ENCODE results near the gene RPS19BP1. TPM values are rescaled to one million over a fixed set of nuclear protein-coding genes. Genes with fewer than 3 reads are reported as not detected.

RPS19BP1 gene
- total RNA-seq (114 TPM), polyA plus RNA-seq (127 TPM)
- long read RNA-seq, donor 1, transcript RPS19BP1-201 (4 exons, 927 nt): major isoform, 5 of 5 reads
- long read RNA-seq, donor 1, partial matches to known transcripts: 0 of 5 reads
- long read RNA-seq, donor 1, other reads (novel, unspliced or antisense): 0 of 5 reads
- long read RNA-seq, donor 2, transcript RPS19BP1-203 (3 exons, 852 nt): minor isoform, 5 of 72 reads
- long read RNA-seq, donor 2, transcript RPS19BP1-201 (4 exons, 927 nt): major isoform, 65 of 72 reads
- long read RNA-seq, donor 2, partial matches to known transcripts: 0 of 72 reads
- long read RNA-seq, donor 2, other reads (novel, unspliced or antisense): 0 of 72 reads
- long read RNA-seq, donor 3, transcript RPS19BP1-203 (3 exons, 852 nt): minor isoform, 15 of 103 reads
- long read RNA-seq, donor 3, transcript RPS19BP1-201 (4 exons, 927 nt): major isoform, 83 of 103 reads
- long read RNA-seq, donor 3, partial matches to known transcripts: 0 of 103 reads
- long read RNA-seq, donor 3, other reads (novel, unspliced or antisense): 0 of 103 reads
- long read RNA-seq, donor 4, transcript RPS19BP1-201 (4 exons, 927 nt): major isoform, 28 of 34 reads
- long read RNA-seq, donor 4, transcript RPS19BP1-203 (3 exons, 852 nt): minor isoform, 5 of 34 reads
- long read RNA-seq, donor 4, partial matches to known transcripts: 0 of 34 reads
- long read RNA-seq, donor 4, other reads (novel, unspliced or antisense): 0 of 34 reads
- long read RNA-seq, donor 5, transcript RPS19BP1-201 (4 exons, 927 nt): major isoform, 95 of 112 reads
- long read RNA-seq, donor 5, transcript RPS19BP1-203 (3 exons, 852 nt): minor isoform, 15 of 112 reads
- long read RNA-seq, donor 5, partial matches to known transcripts: 0 of 112 reads
- long read RNA-seq, donor 5, other reads (novel, unspliced or antisense): 0 of 112 reads
- long read RNA-seq, donor 6, transcript RPS19BP1-203 (3 exons, 852 nt): minor isoform, 7 of 46 reads
- long read RNA-seq, donor 6, transcript RPS19BP1-201 (4 exons, 927 nt): major isoform, 38 of 46 reads
- long read RNA-seq, donor 6, partial matches to known transcripts: 0 of 46 reads
- long read RNA-seq, donor 6, other reads (novel, unspliced or antisense): 0 of 46 reads
- long read RNA-seq, donor 7, transcript RPS19BP1-201 (4 exons, 927 nt): major isoform, 49 of 57 reads
- long read RNA-seq, donor 7, transcript RPS19BP1-203 (3 exons, 852 nt): minor isoform, 5 of 57 reads
- long read RNA-seq, donor 7, partial matches to known transcripts: 0 of 57 reads
- long read RNA-seq, donor 7, other reads (novel, unspliced or antisense): 0 of 57 reads
- long read RNA-seq, donor 8, transcript RPS19BP1-201 (4 exons, 927 nt): major isoform, 36 of 41 reads
- long read RNA-seq, donor 8, partial matches to known transcripts: 0 of 41 reads
- long read RNA-seq, donor 8, other reads (novel, unspliced or antisense): 0 of 41 reads
- long read RNA-seq, donor 9, transcript RPS19BP1-201 (4 exons, 927 nt): major isoform, 31 of 37 reads
- long read RNA-seq, donor 9, partial matches to known transcripts: 0 of 37 reads
- long read RNA-seq, donor 9, other reads (novel, unspliced or antisense): 0 of 37 reads
- long read RNA-seq, donor 10, transcript RPS19BP1-201 (4 exons, 927 nt): major isoform, 49 of 57 reads
- long read RNA-seq, donor 10, partial matches to known transcripts: 0 of 57 reads
- long read RNA-seq, donor 10, other reads (novel, unspliced or antisense): 0 of 57 reads

GRCh38 chr22:39532215-39533073 is at the start of gene RPS19BP1:
Gene RPS19BP1 (minus strand): TSS chr22:39532748. CDS start chr22:39532738, 10 bp downstream.
- WGBS: under 1% methylated on average over 67 of the region's 67 CpGs
- Histone ChIP-seq H3K36me3 (ENCODE audit: control insufficient read depth in 2 of 2, insufficient read depth in 2 of 2, low read length in 1 of 2) (peaks cover 24 to 39% of the 10 kb centered on the region in 2 donors), H3K4me1 (ENCODE audit: control insufficient read depth in 2 of 2, insufficient read depth in 2 of 2, low read length in 2 of 2) (peaks cover 31 to 68% of the 10 kb centered on the region in 2 donors), H3K9me3 (ENCODE audit: control insufficient read depth in 2 of 2, insufficient read depth in 1 of 2, low read length in 1 of 2) (no peaks in the 10 kb centered on the region), H3K27me3 (ENCODE audit: control insufficient read depth in 2 of 2, insufficient read depth in 1 of 2, low read length in 1 of 2) (peaks cover 0 to 3% of the 10 kb centered on the region in 2 donors), H3K4me3 (ENCODE audit: low read length in 2 of 2) (peak within 1 kb of the TSS; percentile 66 to 72), H3K27ac (ENCODE audit: low read depth in 1 of 2, low read length in 1 of 2) (peak within 1 kb of the TSS; percentile 84 to 85)
- peak; percentile 99 to 100 (median 100) for DNase-seq (ENCODE audit: low read depth in 6 of 9, low spot score in 9 of 9)

- Histone ChIP-seq H3K27me3 (ENCODE audit: control insufficient read depth in 2 of 2, insufficient read depth in 1 of 2, low read length in 1 of 2) (peaks cover 0 to 50% of the 10 kb centered on the region in 2 donors), H3K4me1 (ENCODE audit: control insufficient read depth in 2 of 2, insufficient read depth in 2 of 2, low read length in 2 of 2) (no peaks in the 10 kb centered on the region), H3K27ac (ENCODE audit: low read depth in 1 of 2, low read length in 1 of 2) (no peak overlapping the region), H3K36me3 (ENCODE audit: control insufficient read depth in 2 of 2, insufficient read depth in 2 of 2, low read length in 1 of 2) (no peaks in the 10 kb centered on the region), H3K4me3 (ENCODE audit: low read length in 2 of 2) (no peak overlapping the region), H3K9me3 (ENCODE audit: control insufficient read depth in 2 of 2, insufficient read depth in 1 of 2, low read length in 1 of 2) (no peaks in the 10 kb centered on the region)
- 94% methylated on average over 8 of the region's 8 CpGs for WGBS
- DNase-seq (ENCODE audit: low read depth in 6 of 9, low spot score in 9 of 9): no peak
These were observed 48.8 kb upstream of the RPS19BP1 start for GRCh38 chr22:39581303-39581702.

DNA sequence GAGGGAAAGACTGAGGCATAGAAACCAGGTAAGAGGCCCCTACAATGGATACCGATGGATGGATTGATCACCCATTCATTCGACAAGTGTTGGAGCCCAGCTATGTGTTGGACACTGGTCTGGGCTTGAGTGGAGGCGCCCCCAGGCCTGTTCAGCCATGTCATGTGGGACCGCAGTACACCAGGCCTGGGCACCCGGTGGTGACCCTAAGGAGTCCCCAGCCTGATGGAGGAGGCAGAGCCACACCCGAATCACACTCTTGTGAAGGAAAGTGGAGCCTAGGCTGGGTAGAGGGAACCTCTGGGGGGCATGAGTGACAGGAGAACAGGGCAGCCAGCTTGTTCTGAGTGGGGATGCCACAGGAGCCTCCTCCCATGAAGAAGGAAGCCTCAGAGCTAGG is 48.2 kb upstream of the RPS19BP1 start:
- H3K27me3 ChIP-seq (ENCODE audit: control insufficient read depth in 2 of 2, insufficient read depth in 1 of 2, low read length in 1 of 2): peaks cover 0 to 55% of the 10 kb centered on the region in 2 donors

DNA sequence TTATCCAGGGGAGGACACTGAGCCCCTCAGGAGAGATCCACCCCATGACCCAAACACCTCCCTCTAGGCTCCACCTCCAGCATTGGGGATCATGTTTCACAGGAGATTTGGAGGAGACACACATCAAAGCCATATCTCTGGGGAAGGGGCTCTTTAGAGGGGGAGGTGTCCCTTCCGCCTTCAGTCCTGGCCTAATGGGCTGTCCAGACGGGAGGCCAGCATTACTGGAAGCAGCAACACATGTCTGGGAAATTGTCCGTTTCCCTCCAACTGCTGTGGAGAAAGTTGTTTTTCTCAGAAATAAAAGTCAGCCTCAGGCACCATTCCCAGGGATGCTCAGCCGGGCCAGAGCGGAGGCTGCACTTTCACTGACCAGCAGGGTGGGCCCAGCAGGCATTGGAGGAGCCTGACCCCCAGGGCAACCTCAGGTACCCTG is 47.5 kb upstream of the RPS19BP1 start:
- no peak overlapping the region for H3K4me3 ChIP-seq (ENCODE audit: low read length in 2 of 2)
- H3K9me3 ChIP-seq (ENCODE audit: control insufficient read depth in 2 of 2, insufficient read depth in 1 of 2, low read length in 1 of 2): no peaks in the 10 kb centered on the region
- WGBS: 76% methylated on average over 5 of the region's 5 CpGs
- DNase-seq (ENCODE audit: low read depth in 6 of 9, low spot score in 9 of 9): no peak
- no peaks in the 10 kb centered on the region for H3K36me3 ChIP-seq (ENCODE audit: control insufficient read depth in 2 of 2, insufficient read depth in 2 of 2, low read length in 1 of 2)
- H3K4me1 ChIP-seq (ENCODE audit: control insufficient read depth in 2 of 2, insufficient read depth in 2 of 2, low read length in 2 of 2): no peaks in the 10 kb centered on the region
- no peak overlapping the region for H3K27ac ChIP-seq (ENCODE audit: low read depth in 1 of 2, low read length in 1 of 2)
- H3K27me3 ChIP-seq (ENCODE audit: control insufficient read depth in 2 of 2, insufficient read depth in 1 of 2, low read length in 1 of 2): peaks cover 0 to 61% of the 10 kb centered on the region in 2 donors

More for the DNA sequence above, 48.2 kb upstream of the RPS19BP1 start:
- 97% methylated on average over 6 of the region's 6 CpGs for WGBS
- DNase-seq (ENCODE audit: low read depth in 6 of 9, low spot score in 9 of 9): no peak
- H3K4me3 ChIP-seq (ENCODE audit: low read length in 2 of 2): no peak overlapping the region
- H3K36me3 ChIP-seq (ENCODE audit: control insufficient read depth in 2 of 2, insufficient read depth in 2 of 2, low read length in 1 of 2): no peaks in the 10 kb centered on the region
- H3K9me3 ChIP-seq (ENCODE audit: control insufficient read depth in 2 of 2, insufficient read depth in 1 of 2, low read length in 1 of 2): no peaks in the 10 kb centered on the region
- no peaks in the 10 kb centered on the region for H3K4me1 ChIP-seq (ENCODE audit: control insufficient read depth in 2 of 2, insufficient read depth in 2 of 2, low read length in 2 of 2)
- no peak overlapping the region for H3K27ac ChIP-seq (ENCODE audit: low read depth in 1 of 2, low read length in 1 of 2)

GRCh38 chr22:39577900-39578299 is 45.4 kb upstream of the RPS19BP1 start:
- Histone ChIP-seq H3K27me3 (ENCODE audit: control insufficient read depth in 2 of 2, insufficient read depth in 1 of 2, low read length in 1 of 2) (peaks cover 0 to 67% of the 10 kb centered on the region in 2 donors), H3K9me3 (ENCODE audit: control insufficient read depth in 2 of 2, insufficient read depth in 1 of 2, low read length in 1 of 2) (no peaks in the 10 kb centered on the region), H3K4me1 (ENCODE audit: control insufficient read depth in 2 of 2, insufficient read depth in 2 of 2, low read length in 2 of 2) (no peaks in the 10 kb centered on the region), H3K4me3 (ENCODE audit: low read length in 2 of 2) (no peak overlapping the region), H3K27ac (ENCODE audit: low read depth in 1 of 2, low read length in 1 of 2) (no peak overlapping the region), H3K36me3 (ENCODE audit: control insufficient read depth in 2 of 2, insufficient read depth in 2 of 2, low read length in 1 of 2) (no peaks in the 10 kb centered on the region)
- 96% methylated on average over 7 of the region's 7 CpGs for WGBS
- no peak for DNase-seq (ENCODE audit: low read depth in 6 of 9, low spot score in 9 of 9)

DNA sequence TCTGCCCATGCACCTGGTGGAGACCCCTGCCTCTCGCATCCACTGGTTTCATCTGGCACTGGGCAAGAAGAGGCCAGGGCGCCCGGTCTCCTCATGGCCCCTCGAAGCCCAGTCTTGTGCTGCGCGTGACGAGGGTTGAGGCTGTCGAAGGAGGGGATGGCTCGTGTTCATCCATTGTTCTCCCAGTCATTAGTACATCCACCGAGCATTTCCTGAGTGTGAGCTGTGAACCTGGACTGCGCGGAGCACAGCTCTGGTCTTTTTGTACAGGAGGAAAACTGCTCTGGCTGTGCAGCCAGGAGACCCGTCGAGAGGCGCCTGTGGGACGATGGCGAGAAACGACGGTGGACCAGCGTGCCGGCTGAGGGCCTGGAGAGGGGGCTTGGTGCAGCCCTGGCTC is 44.8 kb upstream of the RPS19BP1 start:
- whole genome bisulfite sequencing: 72% methylated on average over 21 of the region's 21 CpGs
- no peaks in the 10 kb centered on the region for H3K9me3 ChIP-seq (ENCODE audit: control insufficient read depth in 2 of 2, insufficient read depth in 1 of 2, low read length in 1 of 2)
- H3K4me1 ChIP-seq (ENCODE audit: control insufficient read depth in 2 of 2, insufficient read depth in 2 of 2, low read length in 2 of 2): no peaks in the 10 kb centered on the region
- no peak overlapping the region for H3K27ac ChIP-seq (ENCODE audit: low read depth in 1 of 2, low read length in 1 of 2)
- peaks cover 0 to 68% of the 10 kb centered on the region in 2 donors for H3K27me3 ChIP-seq (ENCODE audit: control insufficient read depth in 2 of 2, insufficient read depth in 1 of 2, low read length in 1 of 2)
- no peak overlapping the region for H3K4me3 ChIP-seq (ENCODE audit: low read length in 2 of 2)
- no peaks in the 10 kb centered on the region for H3K36me3 ChIP-seq (ENCODE audit: control insufficient read depth in 2 of 2, insufficient read depth in 2 of 2, low read length in 1 of 2)
- DNase-seq (ENCODE audit: low read depth in 6 of 9, low spot score in 9 of 9): no peak

- peaks cover 0 to 72% of the 10 kb centered on the region in 2 donors for H3K27me3 ChIP-seq (ENCODE audit: control insufficient read depth in 2 of 2, insufficient read depth in 1 of 2, low read length in 1 of 2)
- no peaks in the 10 kb centered on the region for H3K9me3 ChIP-seq (ENCODE audit: control insufficient read depth in 2 of 2, insufficient read depth in 1 of 2, low read length in 1 of 2)
- H3K4me1 ChIP-seq (ENCODE audit: control insufficient read depth in 2 of 2, insufficient read depth in 2 of 2, low read length in 2 of 2): no peaks in the 10 kb centered on the region
- DNase-seq (ENCODE audit: low read depth in 6 of 9, low spot score in 9 of 9): no peak
- WGBS: 91% methylated on average over 4 of the region's 4 CpGs
- no peaks in the 10 kb centered on the region for H3K36me3 ChIP-seq (ENCODE audit: control insufficient read depth in 2 of 2, insufficient read depth in 2 of 2, low read length in 1 of 2)
- no peak overlapping the region for H3K4me3 ChIP-seq (ENCODE audit: low read length in 2 of 2)
- no peak overlapping the region for H3K27ac ChIP-seq (ENCODE audit: low read depth in 1 of 2, low read length in 1 of 2)
These were observed 43.5 kb upstream of the RPS19BP1 start for GRCh38 chr22:39576027-39576426.

Measured in thymus (tissue), 14 donors.